ENCODE results near the gene SHPK. TPM values are rescaled to one million over a fixed set of nuclear protein-coding genes. Genes with fewer than 3 reads are reported as not detected.

Gene SHPK
- total and polyA plus RNA-seq, 2 of the 4 experiments (the other 2 are of a cell fraction): 11.1 to 14.3 TPM

- 71% methylated on average over 6 of the region's 12 CpGs; no CpG with 5 or more reads in 1 of the 2 experiments for WGBS, 2 experiments (ENCODE audit: extremely low coverage in 2 of 2, insufficient read length in 1 of 2)
- Histone ChIP-seq H3K14ac (replicated peaks; ENCODE audit: low read depth, low read length) (no peak overlapping the region), H2BK5ac (ENCODE audit: low read depth, low read length, poor library complexity, severe bottlenecking) (no peak overlapping the region), H3K9ac (ENCODE audit: low read depth, low read length) (no peak overlapping the region), H2BK120ac (ENCODE audit: low read depth, low read length) (no peak overlapping the region), H2BK20ac (ENCODE audit: low read depth, low read length) (no peak overlapping the region), H2AK9ac (replicated peaks; ENCODE audit: low read depth, low read length, poor library complexity) (peak overlapping the region; percentile 78), H2AFZ (replicated peaks; ENCODE audit: low read length, poor library complexity) (peak overlapping the region; percentile 21), H3K4me2 (ENCODE audit: low read depth, low read length) (no peak overlapping the region), H3K4ac (ENCODE audit: low read depth, low read length) (no peak overlapping the region), H3K27ac (ENCODE audit: insufficient read depth, low read length) (no peak overlapping the region), H3K56ac (ENCODE audit: extremely low read depth, insufficient read depth, low read length) (no peak overlapping the region), H2BK15ac (ENCODE audit: low read depth, low read length) (no peak overlapping the region), H3K36me3 (ENCODE audit: control insufficient read depth, insufficient read depth, low read length) (0 out of 2 replicates have a peak, but pooled peaks cover under 1% of the 10 kb centered on the region), H4K5ac (ENCODE audit: low read depth, low read length) (no peak overlapping the region), H4K20me1 (ENCODE audit: insufficient read depth, low read length) (no peaks in the 10 kb centered on the region), H3K23ac (ENCODE audit: low read depth, low read length) (no peak overlapping the region), H3K4me3 (ENCODE audit: insufficient read depth, low read depth, low read length) (no peak overlapping the region), H3K9me1 (ENCODE audit: insufficient read depth, low read length) (no peaks in the 10 kb centered on the region; the same call in 1 of the 2 replicates), H3K18ac (ENCODE audit: low read depth, low read length) (no peak overlapping the region), H4K8ac (ENCODE audit: low read depth in 2 of 2, low read length in 2 of 2) (no peak overlapping the region), H3K27me3 (ENCODE audit: control insufficient read depth, insufficient read depth, low read length) (no peaks in the 10 kb centered on the region), H3K9me3 (ENCODE audit: control insufficient read depth, insufficient read depth, low read length) (no peaks in the 10 kb centered on the region), H3K79me1 (ENCODE audit: low read depth in 1 of 2, low read length in 2 of 2) (no peaks in the 10 kb centered on the region), H3K4me1 (ENCODE audit: control insufficient read depth, insufficient read depth, low read length) (no peaks in the 10 kb centered on the region), H4K91ac (ENCODE audit: insufficient read depth, low read depth, low read length) (no peak overlapping the region), H2AK5ac (ENCODE audit: low read depth, low read length) (no peak overlapping the region)
- TF ChIP-seq BHLHE40 (IDR thresholded peaks at IDR 0.05; ENCODE audit: low read depth, low read length) (no peak), NFE2L2 (IDR thresholded peaks at IDR 0.05; ENCODE audit: low read depth, low read length) (no peak), RCOR1 (IDR thresholded peaks at IDR 0.05; ENCODE audit: insufficient replicate concordance, low read length) (no peak), SMC3 (IDR thresholded peaks at IDR 0.05; ENCODE audit: low read depth, low read length) (no peak), MXI1 (IDR thresholded peaks at IDR 0.05; ENCODE audit: borderline replicate concordance, low read depth, low read length) (no peak), USF2 (IDR thresholded peaks at IDR 0.05; ENCODE audit: low read depth, low read length) (no peak), RFX5 (IDR thresholded peaks at IDR 0.05; ENCODE audit: low read depth, low read length) (no peak), ELK1 (IDR thresholded peaks at IDR 0.05; ENCODE audit: borderline replicate concordance, low read depth, low read length) (no peak)
- dilution Hi-C loops (cut with HindIII; ENCODE audit: low sequenced_read_pairs, unreplicated experiment) (no loop called here), in situ Hi-C loops (cut with MboI; ENCODE audit: low sequenced_read_pairs) (no loop called here), intact Hi-C loops (cut with micrococcal nuclease) (no loop called here)
- CTCF ChIA-PET: no interaction called here
- DNase-seq: no peak
- ATAC-seq (ENCODE audit: low read depth): no peak
- POLR2A ChIA-PET (ENCODE audit: unreplicated experiment): no interaction called here
- BruUV-seq (replicated peaks): no TSS peak
These were observed 69.5 kb downstream of the SHPK start for GRCh38 chr17:3566551-3566950.
